HG02763 (cell line): ENCODE measurements around the gene DGKA.
"Not testable (repeated sequence)": the region's sequence is repeated elsewhere in the genome, so short reads cannot be mapped to it uniquely, and the experiment has no call there.

Source experiments
- ATAC-seq: cut with Tn5 transposase; IDR thresholded peaks from one replicate; pipeline ENCODE4 v1.9.1; 2021; ENCODE audit warnings: mild to moderate bottlenecking, moderate library complexity; ENCODE audit not compliant: unreplicated experiment

Gene DGKA

DNA sequence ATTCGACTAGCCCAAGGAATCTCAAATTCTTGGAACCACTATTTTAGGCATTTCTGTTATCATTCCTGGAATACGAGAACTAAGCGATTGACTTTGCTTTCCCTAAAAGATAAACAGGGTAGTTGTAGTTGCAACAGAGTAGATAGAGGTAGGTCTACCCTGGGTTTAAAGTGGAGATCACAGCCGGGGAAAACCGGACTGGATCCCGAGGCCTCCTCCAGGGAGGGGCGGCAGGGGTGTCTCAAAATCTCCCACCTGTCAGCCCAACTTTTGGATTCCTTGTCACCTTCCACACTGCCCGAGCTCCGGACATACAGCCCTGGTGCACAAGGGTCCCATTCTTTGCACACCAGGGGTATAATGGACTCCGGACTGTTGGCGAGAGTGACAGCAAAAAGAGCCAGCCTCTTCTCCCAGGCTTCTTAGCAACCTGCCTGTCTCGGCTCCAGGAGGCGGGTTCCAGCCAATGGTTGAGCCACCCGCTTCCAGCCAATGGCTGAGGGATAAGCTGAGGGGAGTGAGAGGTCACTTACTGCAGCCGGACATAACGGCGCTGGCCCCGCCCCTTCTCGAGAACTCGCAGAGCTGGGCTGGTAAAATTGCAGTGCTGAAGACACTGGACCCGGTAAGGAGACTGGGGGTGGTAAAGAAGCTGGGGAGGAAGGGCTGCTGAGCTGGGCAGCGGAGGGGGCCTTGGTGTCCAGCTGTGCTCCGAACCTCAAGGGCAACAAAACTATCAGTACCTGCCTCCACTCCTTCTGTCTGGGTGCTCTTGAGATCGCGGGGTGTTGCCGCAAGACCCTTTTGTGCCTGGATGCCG, 66.0 kb downstream of the DGKA start, which contains the start of gene SUOX:
Gene SUOX (plus strand): TSS at position 562 of the 820 bp plus-strand sequence. CDS start 4,946 bp downstream, outside the sequence.
- peak; percentile 99 for ATAC-seq

DNA sequence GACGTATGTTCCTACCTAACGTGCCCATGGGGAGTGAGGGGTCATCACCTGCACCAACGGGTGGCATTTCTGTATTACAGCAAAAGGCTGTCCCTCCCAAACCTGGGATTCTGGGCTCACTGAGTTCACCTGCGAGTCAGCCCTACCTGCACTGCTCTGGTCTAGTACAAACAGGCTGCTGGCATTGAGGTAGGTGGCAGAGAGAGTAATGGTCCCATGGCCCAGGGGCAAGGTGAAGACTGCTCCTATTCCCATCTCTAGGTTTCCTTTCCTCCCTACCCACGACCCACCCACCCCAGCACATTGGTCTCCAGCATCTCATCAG, 66.5 kb downstream of the DGKA start:
- no peak for ATAC-seq

DNA sequence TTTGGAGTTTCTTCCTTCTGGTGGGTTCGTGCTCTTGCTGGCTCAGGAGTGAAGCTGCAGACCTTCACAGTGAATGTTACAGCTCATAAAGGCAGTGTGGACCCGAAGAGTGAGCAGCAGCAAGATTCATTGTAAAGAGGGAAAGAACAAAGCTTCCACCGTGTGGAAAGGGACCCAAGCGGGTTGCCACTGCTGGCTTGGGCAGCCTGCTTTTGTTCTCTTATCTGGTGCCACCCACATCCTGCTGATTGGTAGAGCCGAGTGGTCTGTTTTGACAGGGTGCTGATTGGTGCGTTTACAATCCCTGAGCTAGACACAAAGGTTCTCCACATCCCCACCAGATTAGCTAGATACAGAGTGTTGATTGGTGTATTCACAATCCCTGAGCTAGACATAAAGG, 68.6 kb downstream of the DGKA start:
- ATAC-seq, result not testable (repeated sequence)

DNA sequence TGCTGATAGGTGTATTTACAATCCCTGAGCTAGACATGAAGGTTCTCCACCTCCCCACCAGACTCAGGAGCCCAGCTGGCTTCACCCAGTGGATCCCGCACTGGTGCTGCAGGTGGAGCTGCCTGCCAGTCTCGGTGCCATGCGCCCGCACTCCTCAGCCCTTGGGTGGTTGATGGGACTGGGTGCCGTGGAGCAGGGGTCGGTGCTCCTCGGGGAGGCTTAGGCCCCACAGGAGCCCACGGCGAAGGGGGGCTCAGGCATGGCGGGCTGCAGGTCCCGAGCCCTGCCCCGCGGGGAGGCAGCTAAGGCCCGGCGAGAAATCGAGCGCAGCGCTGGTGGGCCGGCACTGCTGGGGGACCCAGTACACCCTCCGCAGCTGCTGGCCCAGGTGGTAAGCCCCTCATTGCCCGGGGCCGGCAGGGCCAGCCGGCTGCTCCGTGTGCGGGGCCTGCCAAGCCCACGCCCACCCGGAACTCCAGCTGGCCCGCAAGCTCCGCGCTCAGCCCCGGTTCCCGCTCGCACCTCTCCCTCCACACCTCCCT, 69.1 kb downstream of the DGKA start:
- not testable (repeated sequence) for ATAC-seq

DNA sequence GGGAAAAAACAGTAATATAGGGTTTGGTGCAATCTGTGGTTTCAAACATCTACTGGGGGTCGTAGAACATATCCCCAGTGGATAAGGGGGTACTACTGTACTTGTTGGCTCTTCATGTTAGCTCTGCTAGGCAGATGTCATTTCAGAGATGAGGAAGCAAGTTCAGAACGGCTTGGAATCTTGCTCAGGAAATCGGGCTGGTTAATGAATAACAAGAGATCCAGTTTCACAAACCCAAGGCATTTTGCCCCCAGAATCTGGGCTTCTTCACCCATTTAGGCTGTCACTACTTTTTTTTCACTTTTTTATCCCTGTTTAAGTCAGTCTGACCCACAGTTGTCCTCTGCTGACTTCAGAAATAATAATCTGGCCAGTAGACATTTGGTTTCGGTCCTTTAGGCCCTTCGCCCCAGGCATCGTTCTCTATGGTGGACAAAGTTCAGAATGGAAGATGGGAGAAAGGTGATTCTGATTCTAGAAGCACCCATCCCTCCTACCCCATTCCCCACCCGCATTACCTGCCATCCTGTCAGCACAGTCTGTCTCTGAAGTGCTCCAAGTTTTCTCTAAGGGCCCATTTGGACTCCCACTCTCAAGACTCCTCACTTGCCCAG, 70.6 kb downstream of the DGKA start:
- no peak for ATAC-seq

DNA sequence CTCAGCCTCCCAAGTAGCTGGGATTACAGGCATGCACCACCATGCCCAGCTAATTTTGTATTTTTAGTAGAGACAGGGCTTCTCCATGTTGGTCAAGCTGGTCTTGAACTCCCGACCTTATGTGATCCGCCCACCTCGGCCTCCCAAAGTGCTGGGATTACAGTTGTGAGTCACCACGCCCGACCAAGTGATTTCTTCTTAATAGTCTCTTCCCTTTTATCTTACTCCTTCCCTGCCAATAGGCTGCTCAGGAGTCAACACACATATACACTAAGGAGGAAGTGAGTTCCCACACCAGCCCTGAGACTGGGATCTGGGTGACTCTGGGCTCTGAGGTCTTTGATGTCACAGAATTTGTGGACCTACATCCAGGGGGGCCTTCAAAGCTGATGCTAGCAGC, 72.4 kb downstream of the DGKA start:
- not testable (repeated sequence) for ATAC-seq
